ENCODE measurements around the gene TRPM6.
"Not testable (repeated sequence)": the region's sequence is repeated elsewhere in the genome, so short reads cannot be mapped to it uniquely, and the experiment has no call there.

Gene TRPM6, protein sequence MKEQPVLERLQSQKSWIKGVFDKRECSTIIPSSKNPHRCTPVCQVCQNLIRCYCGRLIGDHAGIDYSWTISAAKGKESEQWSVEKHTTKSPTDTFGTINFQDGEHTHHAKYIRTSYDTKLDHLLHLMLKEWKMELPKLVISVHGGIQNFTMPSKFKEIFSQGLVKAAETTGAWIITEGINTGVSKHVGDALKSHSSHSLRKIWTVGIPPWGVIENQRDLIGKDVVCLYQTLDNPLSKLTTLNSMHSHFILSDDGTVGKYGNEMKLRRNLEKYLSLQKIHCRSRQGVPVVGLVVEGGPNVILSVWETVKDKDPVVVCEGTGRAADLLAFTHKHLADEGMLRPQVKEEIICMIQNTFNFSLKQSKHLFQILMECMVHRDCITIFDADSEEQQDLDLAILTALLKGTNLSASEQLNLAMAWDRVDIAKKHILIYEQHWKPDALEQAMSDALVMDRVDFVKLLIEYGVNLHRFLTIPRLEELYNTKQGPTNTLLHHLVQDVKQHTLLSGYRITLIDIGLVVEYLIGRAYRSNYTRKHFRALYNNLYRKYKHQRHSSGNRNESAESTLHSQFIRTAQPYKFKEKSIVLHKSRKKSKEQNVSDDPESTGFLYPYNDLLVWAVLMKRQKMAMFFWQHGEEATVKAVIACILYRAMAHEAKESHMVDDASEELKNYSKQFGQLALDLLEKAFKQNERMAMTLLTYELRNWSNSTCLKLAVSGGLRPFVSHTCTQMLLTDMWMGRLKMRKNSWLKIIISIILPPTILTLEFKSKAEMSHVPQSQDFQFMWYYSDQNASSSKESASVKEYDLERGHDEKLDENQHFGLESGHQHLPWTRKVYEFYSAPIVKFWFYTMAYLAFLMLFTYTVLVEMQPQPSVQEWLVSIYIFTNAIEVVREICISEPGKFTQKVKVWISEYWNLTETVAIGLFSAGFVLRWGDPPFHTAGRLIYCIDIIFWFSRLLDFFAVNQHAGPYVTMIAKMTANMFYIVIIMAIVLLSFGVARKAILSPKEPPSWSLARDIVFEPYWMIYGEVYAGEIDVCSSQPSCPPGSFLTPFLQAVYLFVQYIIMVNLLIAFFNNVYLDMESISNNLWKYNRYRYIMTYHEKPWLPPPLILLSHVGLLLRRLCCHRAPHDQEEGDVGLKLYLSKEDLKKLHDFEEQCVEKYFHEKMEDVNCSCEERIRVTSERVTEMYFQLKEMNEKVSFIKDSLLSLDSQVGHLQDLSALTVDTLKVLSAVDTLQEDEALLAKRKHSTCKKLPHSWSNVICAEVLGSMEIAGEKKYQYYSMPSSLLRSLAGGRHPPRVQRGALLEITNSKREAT (N-terminal part only)

GRCh38 chr9:74887041-74887980, at the start of gene TRPM6:
Gene TRPM6, minus strand, starts transcription at chr9:74887921. Its CDS starts 65 bp downstream, at chr9:74887856.
- DNase-seq, result peak; percentile 64
- in situ Hi-C loops (cut with HindIII; ENCODE audit: low pct_ligation_motif_present, low pct_unique_long_range_greater_than_20kb, low sequenced_read_pairs), result no loop called here

GRCh38 chr9:74935008-74935407, 47.3 kb upstream of the TRPM6 start:
- in situ Hi-C loops (cut with HindIII; ENCODE audit: low pct_ligation_motif_present, low pct_unique_long_range_greater_than_20kb, low sequenced_read_pairs), result no loop called here
- DNase-seq, result no peak

DNA sequence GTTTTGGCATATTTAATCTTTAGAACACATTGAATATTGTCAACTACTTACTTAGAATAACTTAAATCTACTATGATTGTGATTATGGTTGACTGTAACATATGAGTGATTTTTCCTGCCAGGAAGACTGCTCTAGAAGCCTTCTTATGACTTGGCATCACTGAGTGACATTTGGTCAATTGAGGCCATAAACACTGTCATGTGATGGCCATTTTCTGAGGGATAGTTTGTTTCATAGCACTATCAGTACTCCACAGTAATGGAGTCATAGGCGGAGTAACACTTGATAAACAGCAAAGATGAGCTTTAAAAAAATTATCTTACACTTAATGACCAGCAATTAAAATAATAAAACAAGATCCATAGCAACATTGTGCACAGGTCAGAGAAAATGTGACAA, 34.0 kb upstream of the TRPM6 start:
- no peak for DNase-seq
- in situ Hi-C loops (cut with HindIII; ENCODE audit: low pct_ligation_motif_present, low pct_unique_long_range_greater_than_20kb, low sequenced_read_pairs), result no loop called here

DNA sequence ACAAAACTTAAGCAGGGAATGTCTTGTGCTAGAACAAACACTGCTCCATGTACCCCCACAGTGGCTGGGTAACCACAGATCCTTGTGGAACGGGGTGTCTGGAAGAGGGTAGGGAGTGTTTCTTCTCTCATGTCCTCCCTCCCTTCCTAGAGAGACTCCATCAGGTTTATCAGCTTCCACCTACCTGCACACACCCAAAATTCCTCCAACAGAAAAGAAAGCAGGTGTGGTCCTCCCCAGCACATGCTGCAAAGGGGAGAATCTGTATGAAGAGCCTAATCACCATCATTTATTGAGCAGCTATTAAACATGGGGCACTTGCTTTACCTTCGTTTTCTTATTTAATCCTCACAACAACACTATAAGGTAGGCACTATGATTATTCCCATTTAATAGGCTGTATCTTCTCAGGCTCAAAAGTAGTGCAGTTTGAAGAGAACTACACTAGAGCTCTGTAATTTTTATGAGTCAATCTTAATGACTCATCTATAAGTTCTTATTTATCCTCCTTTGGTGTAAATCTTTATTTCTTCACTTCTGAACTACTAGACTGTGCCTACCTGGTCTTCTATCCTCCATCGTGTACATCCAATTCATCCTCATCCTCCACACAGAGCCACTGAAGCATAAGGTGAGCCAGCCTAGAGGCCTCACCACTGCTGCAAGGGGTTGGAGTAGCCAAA, 33.4 kb upstream of the TRPM6 start:
- in situ Hi-C loops (cut with HindIII; ENCODE audit: low pct_ligation_motif_present, low pct_unique_long_range_greater_than_20kb, low sequenced_read_pairs), result no loop called here
- DNase-seq, result no peak

DNA sequence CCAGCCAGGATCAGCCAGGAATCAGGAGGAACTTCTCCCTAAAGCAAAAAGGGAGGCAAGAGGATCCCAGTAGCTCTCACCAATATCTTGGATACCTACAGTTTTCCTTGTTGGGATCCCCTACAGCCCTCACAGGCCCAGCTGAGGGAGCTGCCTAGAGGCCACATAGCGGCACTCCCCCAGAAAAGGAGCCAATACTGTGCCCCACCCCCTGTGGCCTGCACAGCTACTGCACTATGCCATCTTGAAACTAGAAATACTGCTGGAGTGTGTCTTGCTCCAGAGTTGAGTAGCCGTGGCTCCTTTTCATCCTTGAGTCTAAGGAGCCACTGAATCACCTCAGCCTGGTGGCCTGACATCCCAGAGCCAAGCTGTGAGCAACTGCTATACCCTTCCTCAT, 22.3 kb upstream of the TRPM6 start:
- in situ Hi-C loops (cut with HindIII; ENCODE audit: low pct_ligation_motif_present, low pct_unique_long_range_greater_than_20kb, low sequenced_read_pairs), result no loop called here
- DNase-seq, result no peak

- no peak for DNase-seq
- in situ Hi-C loops (cut with HindIII; ENCODE audit: low pct_ligation_motif_present, low pct_unique_long_range_greater_than_20kb, low sequenced_read_pairs), result no loop called here
Observed at GRCh38 chr9:74908665-74909064, 20.9 kb upstream of the TRPM6 start.

- no peak for DNase-seq
- in situ Hi-C loops (cut with HindIII; ENCODE audit: low pct_ligation_motif_present, low pct_unique_long_range_greater_than_20kb, low sequenced_read_pairs), result no loop called here
Observed at GRCh38 chr9:74907085-74907484, 19.4 kb upstream of the TRPM6 start.

- no peak for DNase-seq
- in situ Hi-C loops (cut with HindIII; ENCODE audit: low pct_ligation_motif_present, low pct_unique_long_range_greater_than_20kb, low sequenced_read_pairs), result no loop called here
Observed at GRCh38 chr9:74901001-74901400, 13.3 kb upstream of the TRPM6 start.

- DNase-seq; in situ Hi-C loops (cut with HindIII; ENCODE audit: low pct_ligation_motif_present, low pct_unique_long_range_greater_than_20kb, low sequenced_read_pairs): not testable (repeated sequence)
Observed at GRCh38 chr9:74888449-74888848, 728 bp upstream of the TRPM6 start.

DNA sequence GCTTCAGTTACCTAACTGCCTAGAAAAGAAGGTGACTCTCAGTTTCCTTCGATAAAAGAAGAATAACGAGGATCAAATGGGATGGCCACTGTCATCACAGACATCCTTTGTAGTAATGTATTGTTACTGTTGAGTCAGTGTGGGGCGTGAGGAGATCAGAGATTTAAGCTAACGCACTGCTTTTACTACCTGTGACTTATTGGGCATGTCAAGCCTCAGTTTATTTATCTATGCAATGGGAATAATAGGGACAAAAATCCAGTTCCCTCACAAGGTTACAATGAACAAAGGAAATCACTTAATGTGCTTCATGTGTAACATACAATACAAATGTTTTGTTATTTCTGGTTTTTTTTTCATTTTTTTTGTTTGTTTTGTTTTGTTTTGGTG, 255 bp upstream of the TRPM6 start:
- DNase-seq, result no peak
- in situ Hi-C loops (cut with HindIII; ENCODE audit: low pct_ligation_motif_present, low pct_unique_long_range_greater_than_20kb, low sequenced_read_pairs), result no loop called here

- no peak for DNase-seq
- in situ Hi-C loops (cut with HindIII; ENCODE audit: low pct_ligation_motif_present, low pct_unique_long_range_greater_than_20kb, low sequenced_read_pairs), result no loop called here
Observed at GRCh38 chr9:74876382-74876949, 11.3 kb downstream of the TRPM6 start.

- in situ Hi-C loops (cut with HindIII; ENCODE audit: low pct_ligation_motif_present, low pct_unique_long_range_greater_than_20kb, low sequenced_read_pairs), result no loop called here
Observed at GRCh38 chr9:74875656-74876055, 12.1 kb downstream of the TRPM6 start.

GRCh38 chr9:74874220-74874619, 13.5 kb downstream of the TRPM6 start:
- DNase-seq, result no peak
- in situ Hi-C loops (cut with HindIII; ENCODE audit: low pct_ligation_motif_present, low pct_unique_long_range_greater_than_20kb, low sequenced_read_pairs), result no loop called here

More at GRCh38 chr9:74875656-74876055, 12.1 kb downstream of the TRPM6 start:
- no peak for DNase-seq

GRCh38 chr9:74872619-74873233, 15.0 kb downstream of the TRPM6 start:
- in situ Hi-C loops (cut with HindIII; ENCODE audit: low pct_ligation_motif_present, low pct_unique_long_range_greater_than_20kb, low sequenced_read_pairs), result no loop called here
- no peak for DNase-seq

- no peak for DNase-seq
- in situ Hi-C loops (cut with HindIII; ENCODE audit: low pct_ligation_motif_present, low pct_unique_long_range_greater_than_20kb, low sequenced_read_pairs), result no loop called here
Observed at GRCh38 chr9:74867483-74867882, 20.2 kb downstream of the TRPM6 start.

GRCh38 chr9:74865177-74865576, 22.5 kb downstream of the TRPM6 start:
- no peak for DNase-seq
- in situ Hi-C loops (cut with HindIII; ENCODE audit: low pct_ligation_motif_present, low pct_unique_long_range_greater_than_20kb, low sequenced_read_pairs), result no loop called here
